GM19043 (cell line): Measurements from ENCODE around the gene CASP5.

Experiments used
- ATAC-seq: cut with Tn5 transposase; IDR thresholded peaks from one replicate; pipeline ENCODE4 v1.9.1; 2021; ENCODE audit warnings: low read depth; ENCODE audit not compliant: unreplicated experiment

The CASP5 gene

GRCh38 chr11:104968856-104969776 lies 53.9 kb downstream of the CASP5 start:
- ATAC-seq: no peak

GRCh38 chr11:104968355-104968855 lies 54.6 kb downstream of the CASP5 start, which contains the start of gene CASP4:
CASP4 (minus strand) TSS chr11:104968574; CDS start chr11:104968525, 49 bp downstream.
- peak; percentile 83 for ATAC-seq

DNA sequence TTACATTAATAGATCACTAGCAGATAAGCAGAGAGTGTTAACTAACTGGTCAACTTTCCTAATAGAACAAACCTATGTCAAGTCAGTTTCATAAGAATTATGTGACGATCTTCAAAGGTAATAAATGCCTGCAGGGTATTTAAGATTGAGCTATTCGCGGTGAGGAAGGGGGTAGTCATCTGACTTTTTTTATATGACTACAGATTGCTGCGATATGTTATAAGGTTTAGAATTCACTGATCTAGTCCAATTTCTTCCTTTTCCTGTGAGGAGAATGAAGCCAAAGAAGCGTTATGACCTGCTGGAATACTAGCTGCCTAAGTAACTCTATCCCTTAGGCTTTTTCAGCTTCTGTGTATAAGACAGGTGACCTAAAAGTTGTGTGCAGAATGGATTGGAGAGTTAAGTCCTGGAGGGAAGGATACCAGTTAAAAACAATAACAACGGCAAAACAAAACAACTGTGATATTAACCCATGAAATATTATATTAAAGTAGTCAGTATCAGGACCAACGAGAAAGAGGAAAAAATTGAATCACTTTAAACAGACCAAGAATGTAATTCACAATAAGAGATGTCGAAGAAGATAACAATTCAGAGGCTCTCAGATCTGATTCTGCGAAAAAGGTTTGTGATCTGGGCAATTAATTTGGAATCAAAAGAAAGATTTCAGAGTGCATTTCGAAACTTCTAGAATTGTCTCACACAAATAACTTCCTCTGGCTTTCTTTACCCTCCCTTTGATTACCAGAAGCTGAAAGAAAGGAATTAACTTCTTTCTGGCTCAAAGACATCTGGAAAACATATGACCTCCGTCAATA lies 55.2 kb downstream of the CASP5 start:
- peak; percentile 15 for ATAC-seq

DNA sequence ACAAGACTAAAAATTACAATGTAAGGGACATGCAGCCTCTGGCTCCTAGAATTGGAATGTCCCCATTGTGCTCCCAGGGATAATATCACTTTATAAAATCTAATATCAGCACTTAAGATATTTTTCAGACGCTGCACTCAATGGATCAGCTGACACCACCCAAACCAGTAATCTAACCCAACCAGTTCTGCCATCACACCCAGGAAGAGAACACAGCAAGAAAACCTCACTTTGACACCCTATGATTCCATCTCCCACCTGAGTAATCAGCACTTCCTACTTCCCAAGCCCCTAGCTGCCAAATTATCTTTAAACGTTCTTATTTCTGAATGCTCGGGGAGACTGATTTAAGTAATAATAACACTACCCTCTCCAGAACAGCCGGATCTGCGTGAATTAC lies 57.2 kb downstream of the CASP5 start:
- ATAC-seq: no peak

- ATAC-seq: no peak
Observed at GRCh38 chr11:104964247-104964646, 58.7 kb downstream of the CASP5 start.

GRCh38 chr11:104962852-104963251 lies 60.1 kb downstream of the CASP5 start:
- ATAC-seq: no peak

DNA sequence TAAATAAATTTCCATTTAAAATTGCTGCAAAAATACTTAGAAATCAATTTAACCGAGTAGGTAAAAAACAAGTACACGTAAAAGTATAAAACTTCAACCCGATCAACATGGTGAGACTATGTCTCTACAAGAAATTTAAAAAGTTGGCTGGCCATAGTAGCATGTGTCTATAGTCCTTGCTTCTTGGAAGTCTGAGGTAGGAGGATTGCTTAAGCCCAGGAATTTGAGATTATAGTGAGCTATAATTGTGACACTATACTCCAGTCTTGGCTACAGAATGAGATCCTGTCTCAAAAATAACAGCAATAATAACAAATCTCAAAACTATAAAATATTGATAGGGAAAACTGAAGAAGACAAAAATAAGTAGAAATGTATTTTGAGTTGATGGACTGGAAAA lies 65.7 kb downstream of the CASP5 start:
- no peak for ATAC-seq

DNA sequence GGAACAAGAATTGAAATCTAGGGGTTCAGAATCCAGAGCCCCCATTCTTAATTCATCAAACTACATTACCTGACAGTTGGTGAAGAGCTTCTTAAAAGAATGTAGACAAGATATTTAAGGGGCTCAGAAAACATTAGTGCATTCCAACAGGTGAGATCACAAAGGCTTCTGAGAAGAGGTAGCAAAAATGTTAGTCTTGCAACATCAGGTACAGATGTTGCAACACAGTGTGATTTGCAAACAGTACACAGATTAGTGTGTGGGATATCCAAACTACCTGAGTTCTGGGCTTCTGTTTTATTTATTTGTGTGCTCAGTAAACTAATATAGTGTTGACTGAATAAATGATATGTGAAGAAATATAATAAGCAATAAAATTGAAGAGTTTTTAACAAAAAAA lies 66.4 kb downstream of the CASP5 start:
- ATAC-seq: no peak

- peak; percentile 93 for ATAC-seq
Observed at GRCh38 chr11:104946907-104947306, 76.1 kb downstream of the CASP5 start.
